Colon (tissue), 2 donors: ENCODE data around the gene FAM20A.
"Not testable (repeated sequence)": the region's sequence is repeated elsewhere in the genome, so short reads cannot be mapped to it uniquely, and the experiment has no call there.

Experiments
- FAIRE-seq: peaks from 2 replicates; lab custom pipeline; 2012; peaks lifted over from hg19 to GRCh38; lab: Jason Lieb, UNC
- donor health status: control.
- donor health status: control.

The FAM20A gene

DNA sequence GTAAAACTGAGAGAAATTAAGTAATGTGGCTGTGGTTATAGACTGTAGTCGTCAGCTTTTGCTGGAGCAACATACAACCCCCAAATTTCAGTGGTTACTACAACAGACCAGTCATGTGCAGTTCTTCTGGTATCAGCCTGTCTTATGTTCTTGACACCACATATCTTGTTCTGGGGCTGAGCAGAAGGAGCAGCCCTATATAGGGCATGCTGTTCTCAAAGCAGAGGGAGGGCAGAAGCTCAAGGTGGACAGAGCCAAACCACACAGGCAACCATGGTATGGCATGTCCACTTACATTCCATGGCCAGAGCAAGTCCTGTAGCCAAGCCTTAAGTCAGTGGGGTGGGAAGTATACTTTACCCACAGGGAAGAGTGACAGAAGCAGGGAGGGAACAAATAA lies 81.3 kb downstream of the FAM20A start:
- FAIRE-seq = no peak

- not testable (repeated sequence) for FAIRE-seq
These were observed 82.1 kb downstream of the FAM20A start for GRCh38 chr17:68519051-68519450.

GRCh38 chr17:68518063-68518815 lies 82.9 kb downstream of the FAM20A start:
- no peak for FAIRE-seq

- FAIRE-seq = not testable (repeated sequence)
These were observed 83.6 kb downstream of the FAM20A start for GRCh38 chr17:68517605-68518004.

- FAIRE-seq = no peak
These were observed 84.4 kb downstream of the FAM20A start for GRCh38 chr17:68516732-68517131.

- FAIRE-seq = no peak
These were observed 86.1 kb downstream of the FAM20A start for GRCh38 chr17:68514831-68515635.

GRCh38 chr17:68513932-68514331 lies 87.2 kb downstream of the FAM20A start:
- no peak for FAIRE-seq

DNA sequence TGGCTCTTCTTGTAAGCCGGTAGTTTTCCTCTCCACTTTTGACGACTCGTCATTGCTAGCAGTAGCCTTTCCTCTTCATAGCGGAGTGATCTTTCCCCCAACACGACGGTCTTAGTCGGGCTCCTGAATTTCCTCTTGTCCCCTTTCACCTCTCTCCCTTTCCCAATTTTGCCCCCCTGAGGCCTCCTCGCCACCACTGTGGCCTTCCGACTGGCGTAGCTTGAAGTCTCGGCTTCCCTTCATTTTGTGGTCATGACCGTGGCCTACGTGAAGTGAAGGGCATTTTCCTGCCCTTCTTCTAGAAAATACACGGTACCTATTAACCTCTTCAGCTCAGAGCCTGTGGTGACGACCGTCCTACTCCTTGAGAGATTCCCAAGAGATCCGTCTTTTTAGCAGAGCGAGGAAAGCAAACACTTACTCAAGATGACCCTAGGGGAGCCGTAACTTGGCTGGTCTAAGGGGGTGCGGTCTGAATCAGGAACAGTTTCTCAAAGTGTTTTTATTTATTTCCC lies 88.2 kb downstream of the FAM20A start:
- no peak for FAIRE-seq

- no peak for FAIRE-seq
These were observed 88.8 kb downstream of the FAM20A start, which contains the start of gene PRKAR1A for GRCh38 chr17:68512247-68512959. PRKAR1A (plus strand) TSS chr17:68512430; CDS start chr17:68515400, 2,970 bp downstream.

DNA sequence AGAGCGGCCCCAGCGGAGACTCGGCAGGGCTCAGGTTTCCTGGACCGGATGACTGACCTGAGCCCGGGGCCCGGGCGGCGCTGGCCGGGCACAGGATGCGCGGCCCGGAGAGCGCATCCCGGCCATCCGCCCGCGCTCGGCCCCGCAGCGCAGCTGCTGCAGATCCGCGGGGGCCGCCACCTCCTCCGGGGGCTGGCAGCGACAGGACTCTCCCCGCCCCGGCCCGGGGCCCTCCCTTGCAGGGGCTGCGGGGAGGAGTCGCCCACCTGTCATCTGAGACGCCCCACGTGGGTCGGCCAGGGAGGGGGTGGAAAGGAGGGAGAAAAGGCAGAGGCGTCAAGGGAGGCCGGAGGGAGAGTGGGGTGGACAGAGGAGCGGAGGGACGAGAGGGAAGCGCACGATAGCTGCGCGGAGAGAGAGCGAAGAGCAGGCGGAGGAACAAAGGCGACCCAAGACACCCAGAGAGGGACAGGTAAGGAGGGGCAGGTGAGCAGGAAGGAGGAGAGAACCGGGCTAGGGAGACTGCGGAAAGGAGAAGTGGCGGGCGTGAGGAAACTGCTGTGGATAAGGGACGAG lies 89.4 kb downstream of the FAM20A start:
- FAIRE-seq = no peak

DNA sequence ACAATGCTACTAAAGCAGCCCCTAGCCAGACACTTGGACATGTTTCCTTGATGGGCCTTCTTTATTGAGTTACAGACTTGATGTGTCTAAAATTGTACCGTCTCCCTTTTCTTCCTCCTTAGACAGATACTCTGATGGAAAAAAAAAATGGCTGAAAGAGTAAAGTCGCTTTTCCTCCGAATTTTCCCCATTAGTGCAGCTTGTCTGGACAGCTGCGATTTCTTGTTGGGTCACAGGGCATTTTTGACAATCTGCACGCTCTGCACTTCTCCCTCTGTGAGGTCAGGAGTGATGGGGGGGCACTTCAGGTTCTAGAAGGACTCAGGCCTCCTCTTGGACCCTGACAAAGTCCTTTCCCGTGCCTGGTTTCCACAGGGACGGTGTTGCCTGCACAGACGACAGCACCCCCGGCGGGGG lies 89.9 kb downstream of the FAM20A start:
- FAIRE-seq = no peak

DNA sequence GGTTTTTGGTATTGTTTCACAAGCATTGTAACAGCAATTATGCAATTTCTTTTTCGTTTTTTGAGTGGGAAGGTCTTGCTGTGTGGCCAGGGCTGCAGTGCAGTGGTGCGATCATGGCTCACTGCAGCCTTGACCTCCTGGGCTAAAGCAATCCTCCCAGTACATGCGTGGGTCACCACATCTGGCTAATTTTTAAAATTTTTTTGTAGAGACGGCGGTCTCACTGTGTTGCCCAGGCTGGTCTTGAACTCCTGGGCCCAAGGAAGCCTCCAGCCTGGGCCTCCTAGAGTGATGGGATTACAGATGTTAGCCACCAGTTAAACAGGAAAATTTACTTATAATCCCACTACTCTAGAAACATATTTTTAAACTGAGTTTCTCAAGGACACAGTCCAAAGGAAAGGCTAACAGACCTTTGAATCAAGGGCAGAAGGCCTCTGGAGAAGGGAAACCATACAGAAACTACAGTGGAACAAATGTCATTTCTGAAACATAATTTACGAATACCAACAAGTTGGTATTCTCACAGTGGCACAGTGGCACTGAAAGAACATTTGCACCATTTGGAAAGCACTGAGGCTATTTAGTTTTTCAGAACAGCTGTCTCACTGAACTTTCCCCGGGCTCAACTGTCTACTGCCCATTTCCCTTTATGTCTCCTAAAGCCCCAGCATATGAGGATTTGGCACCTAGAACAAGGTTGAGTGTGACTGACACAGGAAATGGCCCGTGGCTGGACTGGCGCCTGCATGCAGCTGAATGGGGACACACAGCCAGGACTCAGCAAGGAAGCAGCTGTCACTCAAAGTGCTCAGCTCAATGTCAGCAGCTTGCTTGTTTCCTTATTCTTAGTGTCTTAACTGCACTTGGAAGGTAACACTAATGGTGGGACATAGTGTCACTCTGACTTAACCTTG lies 91.8 kb downstream of the FAM20A start:
- no peak for FAIRE-seq

DNA sequence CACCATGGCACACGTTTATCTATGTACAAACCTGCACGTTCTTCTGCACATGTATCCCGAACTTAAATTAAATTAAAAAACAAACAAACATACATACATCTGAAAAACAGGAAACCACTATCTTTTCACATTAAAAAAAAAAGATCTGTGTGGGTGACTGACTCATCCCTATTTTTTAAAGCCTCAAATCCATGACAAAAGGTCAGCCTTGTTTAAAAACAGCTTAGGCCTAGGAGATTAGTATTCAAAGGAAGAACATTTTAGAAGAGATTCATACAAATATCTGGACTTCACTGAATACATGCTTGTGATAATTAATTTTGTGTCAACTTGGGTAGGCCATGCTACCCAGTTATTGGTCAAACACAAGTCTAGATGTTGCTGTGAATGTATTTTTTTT lies 93.6 kb downstream of the FAM20A start:
- no peak for FAIRE-seq

GRCh38 chr17:68505951-68506350 lies 95.2 kb downstream of the FAM20A start:
- FAIRE-seq = no peak

- no peak for FAIRE-seq
These were observed 100.1 kb downstream of the FAM20A start for GRCh38 chr17:68501074-68501473.

DNA sequence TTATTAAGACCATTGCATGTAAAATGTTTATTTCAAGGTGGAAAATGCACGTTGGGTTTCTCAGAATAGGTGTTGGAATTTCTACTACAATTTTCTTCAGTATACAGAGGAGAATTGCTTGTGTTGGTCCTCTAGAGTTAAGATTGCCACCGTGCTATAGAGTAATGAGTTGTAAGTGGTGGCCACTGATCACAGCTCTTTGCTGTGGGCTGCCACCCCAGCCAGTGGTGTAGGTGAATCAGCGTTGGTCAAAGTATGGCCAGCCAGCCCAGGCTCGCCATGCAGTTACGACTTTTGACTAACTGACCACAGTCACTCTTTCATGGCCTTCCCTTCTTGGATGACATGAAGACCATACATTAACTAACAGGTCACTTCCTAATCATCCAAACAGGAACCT lies 101.6 kb downstream of the FAM20A start:
- FAIRE-seq = no peak

DNA sequence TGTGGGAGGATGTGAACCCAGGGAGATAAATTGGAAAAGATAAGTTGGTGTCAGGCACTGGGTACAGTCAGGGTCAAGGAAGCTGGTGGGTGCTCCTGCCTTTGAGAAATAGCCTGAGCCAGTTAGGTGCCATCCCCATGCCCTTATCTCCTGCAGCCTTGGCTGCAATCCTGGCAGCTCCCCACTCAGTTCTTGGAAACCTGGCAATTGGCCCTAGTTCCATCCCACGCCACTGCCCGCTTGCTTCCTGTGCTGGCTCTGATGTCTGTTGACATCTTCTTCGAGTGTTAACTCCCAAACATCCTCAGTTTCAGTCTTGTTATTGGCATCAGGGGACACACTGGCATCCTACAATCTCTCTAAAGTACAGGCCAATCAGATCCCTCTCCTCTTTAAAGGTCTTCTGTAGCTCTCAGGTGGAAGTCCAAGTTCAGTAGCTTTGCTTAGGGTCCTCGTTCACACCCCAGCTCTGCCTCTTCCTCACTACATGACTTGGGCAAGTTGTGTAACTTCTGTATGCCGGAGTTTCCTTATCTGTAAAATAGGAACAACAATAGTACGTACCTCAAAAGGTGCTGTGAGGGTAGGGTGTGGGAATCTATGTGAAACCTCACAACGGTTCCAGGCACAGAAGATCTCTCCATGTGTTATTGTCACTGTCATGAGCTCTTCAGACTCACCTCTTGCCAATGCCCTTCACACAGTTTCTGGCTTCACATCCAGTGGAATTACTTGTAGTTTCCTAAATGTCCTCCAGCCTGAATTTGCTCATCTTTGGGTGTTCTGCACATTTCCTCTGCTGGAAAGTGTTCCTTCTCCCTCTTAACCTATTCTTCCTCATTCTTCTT lies 102.5 kb downstream of the FAM20A start:
- no peak for FAIRE-seq

GRCh38 chr17:68497885-68498319 lies 103.3 kb downstream of the FAM20A start:
- FAIRE-seq = no peak

GRCh38 chr17:68495081-68495480 lies 106.1 kb downstream of the FAM20A start:
- no peak for FAIRE-seq
